SK-N-MC (cell line): ENCODE data around the gene ZNF331.

Experiments used
- EZH2 ChIP-seq: fragments of 200-600 bp; sonication (generic); IDR thresholded peaks from one replicate; pipeline ENCODE4 v1.6.1; 2017; ENCODE audit warnings: antibody characterized with exemption
- POLR2AphosphoS5 ChIP-seq: IDR thresholded peaks from 2 replicates; pipeline ENCODE4 v1.6.1; 2012; ENCODE audit warnings: mild to moderate bottlenecking, low read depth, low read length, borderline replicate concordance

DNA sequence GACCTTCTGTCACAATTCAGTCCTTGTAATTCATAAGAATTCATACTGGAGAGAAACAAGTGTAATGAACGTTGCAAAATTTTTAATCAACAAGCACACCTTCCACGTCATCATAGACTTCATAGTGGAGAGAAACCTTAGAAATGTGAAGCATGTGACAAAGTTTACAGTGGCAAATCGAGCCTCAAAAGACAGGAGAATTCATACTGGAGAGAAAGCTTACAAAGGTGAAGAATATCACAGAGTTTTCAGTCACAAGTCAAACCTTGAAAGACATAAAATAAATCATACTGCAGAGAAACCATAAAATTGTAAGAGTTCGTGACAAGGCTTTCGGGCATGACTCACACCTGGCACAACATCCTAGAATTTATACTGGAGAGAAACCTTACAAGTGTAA, 45.8 kb upstream of the ZNF331 start:
- TF ChIP-seq EZH2 (no peak), POLR2AphosphoS5 (no peak)
